Measurements from ENCODE around the gene ACSL5. TPM values are rescaled to one million over a fixed set of nuclear protein-coding genes. Genes with fewer than 3 reads are reported as not detected.

Gene ACSL5
- total and polyA plus RNA-seq, 2 experiments from 2014 or later, result 1.7 to 3.2 TPM

DNA sequence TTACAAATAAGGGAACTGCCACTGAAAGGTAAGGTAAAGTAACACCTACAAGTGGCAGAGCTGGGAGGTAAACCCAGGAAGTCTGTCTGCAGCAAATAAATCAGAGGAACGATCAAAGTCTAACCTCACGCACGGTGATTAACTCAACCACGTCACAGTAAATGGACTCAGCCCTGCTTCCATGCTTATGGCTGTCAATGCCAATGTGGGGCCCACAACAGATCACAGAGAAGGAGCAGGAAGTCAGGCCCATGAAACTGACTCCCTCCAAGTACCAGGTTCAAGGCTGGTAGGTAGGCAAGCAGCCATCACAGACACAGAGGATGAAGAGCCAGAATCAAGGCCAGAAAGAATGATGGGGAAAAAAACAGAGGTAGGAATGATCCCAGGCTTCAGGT is 38.0 kb upstream of the ACSL5 start:
- no peaks in the 10 kb centered on the region for H4K20me1 ChIP-seq (ENCODE audit: insufficient read depth)
- H3K4me3 ChIP-seq, result no peak overlapping the region
- peak overlapping the region; percentile 45; the same call in 1 of the 2 replicates for H3K27ac ChIP-seq
- H3K9ac ChIP-seq, result no peak overlapping the region
- no peaks in the 10 kb centered on the region for H3K36me3 ChIP-seq (ENCODE audit: low read depth)
- H3K27me3 ChIP-seq (replicated peaks; ENCODE audit: insufficient read depth), result no peaks in the 10 kb centered on the region
- WGBS, 2 experiments (ENCODE audit: low coverage in 1 of 2, low lambda C conversion rate in 2 of 2, missing lambda C conversion rate in 2 of 2), result 47 to 51% methylated on average over 4 of the region's 4 CpGs
- TF ChIP-seq EZH2 (IDR thresholded peaks at IDR 0.05; ENCODE audit: insufficient read depth, poor library complexity, severe bottlenecking) (no peak), EZH2phosphoT487 (IDR thresholded peaks at IDR 0.05; ENCODE audit: insufficient read depth, low read depth) (no peak)
- no peaks in the 10 kb centered on the region for H3K9me3 ChIP-seq (ENCODE audit: low read depth)
- H3K4me2 ChIP-seq (ENCODE audit: unreplicated experiment), result peak overlapping the region; percentile 48
- no peaks in the 10 kb centered on the region for H3K79me2 ChIP-seq (ENCODE audit: insufficient read depth)
- H3K4me1 ChIP-seq (ENCODE audit: insufficient read depth), result peaks cover 26% of the 10 kb centered on the region
- in situ Hi-C loops (cut with MboI), result no loop called here
- no peaks in the 10 kb centered on the region for H3K9me2 ChIP-seq (ENCODE audit: insufficient read depth)
- H3F3A ChIP-seq (ENCODE audit: insufficient read depth), result peaks cover 18% of the 10 kb centered on the region
- H2AFZ ChIP-seq, result 0 out of 2 replicates have a peak overlapping the region, but pooled peaks have one; percentile 37
- DNase-seq, result peak; percentile 32

DNA sequence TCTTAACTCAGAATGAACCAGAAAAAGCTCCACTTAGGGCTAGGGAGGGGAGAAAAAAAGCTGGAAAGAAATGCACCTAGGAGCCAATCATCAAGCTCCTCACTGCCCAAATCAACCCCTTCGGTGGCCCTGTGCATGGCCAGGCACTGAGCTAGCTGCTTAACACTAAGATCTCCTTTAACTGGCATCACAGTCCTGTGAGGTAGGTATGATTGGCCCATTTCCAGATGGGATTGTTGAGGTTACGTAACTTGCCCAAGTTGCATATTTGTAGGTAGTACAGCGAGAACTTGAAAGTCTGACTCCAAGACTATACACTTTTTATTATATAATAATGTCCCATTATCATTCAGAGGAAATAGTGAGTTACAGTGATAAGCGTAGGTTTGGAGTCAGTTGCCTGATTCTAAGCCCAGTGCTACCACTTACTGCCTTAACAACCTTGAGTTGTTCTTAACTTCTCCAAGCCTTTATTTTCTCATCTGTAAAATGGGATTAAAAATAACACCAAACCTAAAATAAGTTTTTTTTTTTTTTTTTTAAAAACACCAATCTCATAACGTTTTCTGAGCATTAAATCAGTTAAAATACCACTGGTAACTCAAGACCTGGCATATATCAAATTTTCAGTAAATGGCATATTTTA is 37.2 kb upstream of the ACSL5 start:
- H2AFZ ChIP-seq, result no peak overlapping the region
- H3K4me3 ChIP-seq, result no peak overlapping the region
- no peak for DNase-seq
- H3K9me2 ChIP-seq (ENCODE audit: insufficient read depth), result no peaks in the 10 kb centered on the region
- peaks cover 26% of the 10 kb centered on the region for H3K4me1 ChIP-seq (ENCODE audit: insufficient read depth)
- H3K9me3 ChIP-seq (ENCODE audit: low read depth), result no peaks in the 10 kb centered on the region
- in situ Hi-C loops (cut with MboI), result no loop called here
- H3K36me3 ChIP-seq (ENCODE audit: low read depth), result no peaks in the 10 kb centered on the region
- 64 to 65% methylated on average over 5 of the region's 5 CpGs for WGBS, 2 experiments (ENCODE audit: low coverage in 1 of 2, low lambda C conversion rate in 2 of 2, missing lambda C conversion rate in 2 of 2)
- H4K20me1 ChIP-seq (ENCODE audit: insufficient read depth), result no peaks in the 10 kb centered on the region
- H3K79me2 ChIP-seq (ENCODE audit: insufficient read depth), result no peaks in the 10 kb centered on the region
- H3K27ac ChIP-seq, result no peak overlapping the region
- TF ChIP-seq EZH2 (IDR thresholded peaks at IDR 0.05; ENCODE audit: insufficient read depth, poor library complexity, severe bottlenecking) (no peak), EZH2phosphoT487 (IDR thresholded peaks at IDR 0.05; ENCODE audit: insufficient read depth, low read depth) (no peak)
- H3K27me3 ChIP-seq (replicated peaks; ENCODE audit: insufficient read depth), result no peaks in the 10 kb centered on the region
- H3K9ac ChIP-seq, result no peak overlapping the region
- H3K4me2 ChIP-seq (ENCODE audit: unreplicated experiment), result no peak overlapping the region
- H3F3A ChIP-seq (ENCODE audit: insufficient read depth), result peaks cover 18% of the 10 kb centered on the region

GRCh38 chr10:112338957-112339356 is 35.0 kb upstream of the ACSL5 start:
- Histone ChIP-seq H3F3A (ENCODE audit: insufficient read depth) (peaks cover 18% of the 10 kb centered on the region), H3K79me2 (ENCODE audit: insufficient read depth) (no peaks in the 10 kb centered on the region), H3K9ac (no peak overlapping the region), H3K4me2 (ENCODE audit: unreplicated experiment) (no peak overlapping the region), H3K9me3 (ENCODE audit: low read depth) (no peaks in the 10 kb centered on the region), H3K4me3 (no peak overlapping the region), H3K27me3 (replicated peaks; ENCODE audit: insufficient read depth) (no peaks in the 10 kb centered on the region), H2AFZ (no peak overlapping the region), H3K36me3 (ENCODE audit: low read depth) (no peaks in the 10 kb centered on the region), H4K20me1 (ENCODE audit: insufficient read depth) (no peaks in the 10 kb centered on the region), H3K27ac (no peak overlapping the region), H3K9me2 (ENCODE audit: insufficient read depth) (no peaks in the 10 kb centered on the region), H3K4me1 (ENCODE audit: insufficient read depth) (peaks cover 18% of the 10 kb centered on the region)
- DNase-seq, result no peak
- whole genome bisulfite sequencing, 2 experiments (ENCODE audit: low coverage in 1 of 2, low lambda C conversion rate in 2 of 2, missing lambda C conversion rate in 2 of 2), result 77 to 85% methylated on average over 3 of the region's 3 CpGs
- in situ Hi-C loops (cut with MboI), result no loop called here
- TF ChIP-seq EZH2phosphoT487 (IDR thresholded peaks at IDR 0.05; ENCODE audit: insufficient read depth, low read depth), result no peak
- no peak for TF ChIP-seq EZH2 (IDR thresholded peaks at IDR 0.05; ENCODE audit: insufficient read depth, poor library complexity, severe bottlenecking)

DNA sequence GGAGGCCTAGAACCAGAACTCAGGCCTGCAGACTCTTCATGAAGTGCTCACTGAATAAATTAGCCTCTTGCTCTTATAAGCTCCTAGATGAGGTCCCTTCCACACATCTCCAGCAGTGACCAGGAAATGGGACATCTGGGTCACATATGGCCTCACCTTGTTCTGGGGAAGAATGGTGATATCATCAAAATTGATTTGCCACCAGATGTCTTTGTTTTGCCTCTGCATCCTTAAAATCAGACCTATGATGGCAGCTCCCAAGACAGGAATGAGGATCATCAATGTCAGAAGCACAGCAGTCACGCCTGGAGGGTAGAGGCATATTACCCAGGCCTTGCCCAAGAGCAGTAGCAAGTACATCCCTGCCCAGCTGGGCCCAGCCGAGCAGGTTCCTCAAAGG is 33.3 kb upstream of the ACSL5 start:
- Histone ChIP-seq H3K4me3 (no peak overlapping the region), H3K4me2 (ENCODE audit: unreplicated experiment) (no peak overlapping the region), H3K9me2 (ENCODE audit: insufficient read depth) (no peaks in the 10 kb centered on the region), H3F3A (ENCODE audit: insufficient read depth) (peaks cover 5% of the 10 kb centered on the region), H3K4me1 (ENCODE audit: insufficient read depth) (peaks cover 5% of the 10 kb centered on the region), H3K9me3 (ENCODE audit: low read depth) (no peaks in the 10 kb centered on the region), H2AFZ (no peak overlapping the region), H3K9ac (no peak overlapping the region), H4K20me1 (ENCODE audit: insufficient read depth) (no peaks in the 10 kb centered on the region), H3K79me2 (ENCODE audit: insufficient read depth) (no peaks in the 10 kb centered on the region), H3K27me3 (replicated peaks; ENCODE audit: insufficient read depth) (no peaks in the 10 kb centered on the region), H3K27ac (no peak overlapping the region), H3K36me3 (ENCODE audit: low read depth) (no peaks in the 10 kb centered on the region)
- TF ChIP-seq EZH2 (IDR thresholded peaks at IDR 0.05; ENCODE audit: insufficient read depth, poor library complexity, severe bottlenecking), result no peak
- no peak for TF ChIP-seq EZH2phosphoT487 (IDR thresholded peaks at IDR 0.05; ENCODE audit: insufficient read depth, low read depth)
- WGBS, 2 experiments (ENCODE audit: low coverage in 1 of 2, low lambda C conversion rate in 2 of 2, missing lambda C conversion rate in 2 of 2), result 92 to 93% methylated on average over 2 of the region's 2 CpGs
- DNase-seq, result no peak
- in situ Hi-C loops (cut with MboI), result no loop called here
